HG03045 (cell line): ENCODE measurements around the gene SDSL.

Experiments used
- ATAC-seq: cut with Tn5 transposase; IDR thresholded peaks from one replicate; pipeline ENCODE4 v1.9.1; 2021; ENCODE audit warnings: mild to moderate bottlenecking, moderate library complexity; ENCODE audit not compliant: unreplicated experiment

SDSL gene

GRCh38 chr12:113396200-113396599 lies 26.0 kb upstream of the SDSL start:
- ATAC-seq, result no peak

GRCh38 chr12:113396828-113397496 lies 25.2 kb upstream of the SDSL start:
- no peak for ATAC-seq

- ATAC-seq, result no peak
These were observed 24.5 kb upstream of the SDSL start for GRCh38 chr12:113397497-113398197.

GRCh38 chr12:113398346-113399290 lies 23.6 kb upstream of the SDSL start:
- ATAC-seq, result no peak

- no peak for ATAC-seq
These were observed 22.7 kb upstream of the SDSL start for GRCh38 chr12:113399490-113399889.

GRCh38 chr12:113400362-113400761 lies 21.8 kb upstream of the SDSL start:
- ATAC-seq, result no peak

- ATAC-seq, result no peak
These were observed 20.8 kb upstream of the SDSL start for GRCh38 chr12:113401066-113402000.

GRCh38 chr12:113402586-113403260 lies 19.5 kb upstream of the SDSL start:
- ATAC-seq, result no peak

- ATAC-seq, result no peak
These were observed 18.5 kb upstream of the SDSL start, which contains the start of gene SDS for GRCh38 chr12:113403435-113404415. Gene SDS (minus strand): TSS chr12:113403887. CDS start chr12:113399708, 4,179 bp downstream.

GRCh38 chr12:113405694-113406093 lies 16.5 kb upstream of the SDSL start:
- ATAC-seq, result no peak

- ATAC-seq, result no peak
These were observed 14.1 kb upstream of the SDSL start for GRCh38 chr12:113407931-113408600.

- no peak for ATAC-seq
These were observed 13.4 kb upstream of the SDSL start for GRCh38 chr12:113408756-113409298.

GRCh38 chr12:113409462-113410124 lies 12.6 kb upstream of the SDSL start:
- no peak for ATAC-seq

- ATAC-seq, result no peak
These were observed 8.7 kb upstream of the SDSL start for GRCh38 chr12:113413488-113413939.

GRCh38 chr12:113414519-113415038 lies 7.6 kb upstream of the SDSL start:
- no peak for ATAC-seq

GRCh38 chr12:113416091-113416754 lies 6.0 kb upstream of the SDSL start:
- no peak for ATAC-seq
